ENCODE results near the gene MGAT3. TPM values are rescaled to one million over a fixed set of nuclear protein-coding genes. Genes with fewer than 3 reads are reported as not detected.

MGAT3 gene
- polyA plus RNA-seq, 6 donors from 2014 or later: 0.11 to 2.8 (median 0.45) TPM; not detected in 1

GRCh38 chr22:39431821-39432251, 25.0 kb upstream of the MGAT3 start:
- DNase-seq (no peak), ATAC-seq (ENCODE audit: low read depth in 2 of 2) (no peak)
- Mint-ChIP-seq H3K27ac (no peak overlapping the region), H3K9me3 (no peaks in the 10 kb centered on the region), H3K4me3 (no peak overlapping the region), H3K4me1 (peaks cover 0 to under 1% (median 0%) of the 10 kb centered on the region in 3 donors), H3K36me3 (peaks cover 0 to 7% of the 10 kb centered on the region in 2 donors), H3K27me3 (no peaks in the 10 kb centered on the region)

DNA sequence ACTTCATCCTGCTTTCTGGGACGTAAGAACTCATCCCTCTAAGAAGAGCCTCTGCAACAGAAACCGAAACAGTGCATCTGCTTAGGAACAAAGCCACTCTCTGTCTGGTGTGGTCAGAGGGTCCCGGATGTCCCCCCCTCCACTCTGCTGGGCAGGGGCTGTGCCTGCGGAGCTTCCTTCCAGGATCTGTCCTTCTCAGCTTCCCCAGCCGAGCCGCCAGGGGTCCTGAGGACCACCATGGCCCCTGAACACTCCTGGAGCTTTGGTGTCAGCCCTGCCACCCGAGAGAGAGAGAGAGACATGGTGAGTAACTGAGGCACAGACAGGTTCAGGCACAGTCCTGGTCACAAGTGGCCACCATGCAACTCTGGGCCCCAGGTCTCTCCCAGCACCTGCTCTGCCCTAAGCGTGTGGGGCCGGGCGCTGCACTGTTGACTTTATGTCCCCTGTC, 24.4 kb upstream of the MGAT3 start:
- Mint-ChIP-seq H3K4me3 (no peak overlapping the region), H3K27me3 (no peaks in the 10 kb centered on the region), H3K9me3 (no peaks in the 10 kb centered on the region), H3K4me1 (peaks cover 0 to 6% (median 4%) of the 10 kb centered on the region in 3 donors), H3K27ac (no peak overlapping the region), H3K36me3 (peaks cover 0 to 7% of the 10 kb centered on the region in 2 donors)
- ATAC-seq (ENCODE audit: low read depth in 2 of 2) (no peak), DNase-seq (no peak)

DNA sequence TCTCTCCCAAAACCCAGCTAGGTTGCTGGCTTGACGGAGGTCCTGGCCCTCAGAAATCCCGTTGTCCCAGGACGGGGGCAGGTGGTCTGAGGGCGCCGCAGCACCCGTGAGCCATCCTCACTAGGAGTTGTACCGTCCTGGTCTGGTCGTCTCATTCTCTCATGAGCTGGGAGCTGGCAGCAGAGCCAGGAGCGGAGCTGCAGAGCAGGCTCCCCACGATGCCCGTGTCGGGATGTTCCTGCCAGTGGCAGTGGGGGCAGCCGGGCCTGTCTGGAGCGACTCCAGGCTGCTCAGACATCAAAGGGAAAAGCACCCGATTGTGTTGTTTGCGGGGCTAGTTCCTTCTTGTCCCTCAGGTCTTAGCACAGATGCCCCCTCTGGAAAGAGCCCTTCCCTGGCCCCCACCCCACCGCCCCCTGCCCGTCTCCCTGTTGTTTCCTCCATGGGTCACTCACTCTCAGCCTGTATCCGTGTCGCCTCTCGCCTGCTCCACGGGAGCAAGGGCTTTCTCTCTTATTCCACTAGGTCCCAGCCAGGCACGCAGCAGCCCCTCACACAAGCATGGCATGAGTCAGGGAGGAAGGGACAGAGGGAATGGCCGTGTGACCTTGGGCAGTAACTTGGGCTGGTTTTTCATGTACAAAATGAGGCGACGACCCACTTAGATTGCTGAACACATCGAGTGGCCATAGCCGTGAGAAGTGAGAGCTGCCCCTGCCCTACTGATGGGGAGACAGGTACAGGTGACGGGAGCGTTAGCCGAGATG, 23.2 kb upstream of the MGAT3 start:
- peaks cover 0 to 7% of the 10 kb centered on the region in 2 donors for H3K36me3 Mint-ChIP-seq
- ATAC-seq (ENCODE audit: low read depth in 2 of 2): no peak
- H3K27me3 Mint-ChIP-seq: no peaks in the 10 kb centered on the region
- H3K9me3 Mint-ChIP-seq: no peaks in the 10 kb centered on the region
- no peak overlapping the region for H3K27ac Mint-ChIP-seq
- no peak for DNase-seq
- H3K4me1 Mint-ChIP-seq: peaks cover 3 to 9% (median 7%) of the 10 kb centered on the region in 3 donors
- no peak overlapping the region for H3K4me3 Mint-ChIP-seq

- Mint-ChIP-seq H3K4me1 (peaks cover 8 to 15% (median 11%) of the 10 kb centered on the region in 3 donors), H3K9me3 (no peaks in the 10 kb centered on the region), H3K27me3 (no peaks in the 10 kb centered on the region), H3K4me3 (no peak overlapping the region), H3K27ac (no peak overlapping the region), H3K36me3 (peaks cover 0 to 7% of the 10 kb centered on the region in 2 donors)
- ATAC-seq (ENCODE audit: low read depth in 2 of 2) (no peak), DNase-seq (no peak)
These were observed 22.6 kb upstream of the MGAT3 start for GRCh38 chr22:39434243-39434653.

- H3K36me3 Mint-ChIP-seq: peaks cover 0 to 7% of the 10 kb centered on the region in 2 donors
These were observed 22.1 kb upstream of the MGAT3 start for GRCh38 chr22:39434721-39435120.

DNA sequence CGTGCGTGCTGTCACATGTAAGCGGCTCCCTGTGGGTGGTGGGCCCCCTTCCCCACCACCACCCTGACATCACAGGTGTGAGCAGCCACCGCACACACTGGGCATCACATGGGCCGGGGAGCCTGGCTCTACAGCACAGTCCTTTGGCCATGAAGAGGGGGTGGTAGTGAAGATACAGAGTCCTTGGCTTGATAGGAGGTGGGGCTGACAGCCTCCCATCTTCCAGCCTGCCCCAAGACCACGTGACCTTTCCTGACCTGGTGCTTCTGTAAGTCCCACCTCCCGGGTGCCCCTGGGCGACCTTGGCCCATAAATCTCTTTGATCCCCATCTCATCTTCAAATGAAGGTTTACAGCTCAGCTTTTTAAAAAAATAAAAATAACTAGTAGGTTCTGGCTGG, 21.2 kb upstream of the MGAT3 start:
- peaks cover 11 to 19% (median 14%) of the 10 kb centered on the region in 3 donors for H3K4me1 Mint-ChIP-seq
- no peak for ATAC-seq (ENCODE audit: low read depth in 2 of 2)
- DNase-seq: no peak
- H3K27me3 Mint-ChIP-seq: no peaks in the 10 kb centered on the region
- H3K9me3 Mint-ChIP-seq: no peaks in the 10 kb centered on the region
- no peak overlapping the region for H3K27ac Mint-ChIP-seq
- H3K4me3 Mint-ChIP-seq: no peak overlapping the region
- peaks cover 0 to 7% of the 10 kb centered on the region in 2 donors for H3K36me3 Mint-ChIP-seq

More at GRCh38 chr22:39434721-39435120, 22.1 kb upstream of the MGAT3 start:
- no peak for ATAC-seq (ENCODE audit: low read depth in 2 of 2)
- no peak for DNase-seq
- Mint-ChIP-seq H3K27ac (no peak overlapping the region), H3K4me1 (peaks cover 11 to 19% (median 14%) of the 10 kb centered on the region in 3 donors), H3K27me3 (no peaks in the 10 kb centered on the region), H3K9me3 (no peaks in the 10 kb centered on the region), H3K4me3 (no peak overlapping the region)

- Mint-ChIP-seq H3K4me3 (peak overlapping the region in 2 of 8 donors; percentile 15 to 76), H3K27ac (peak overlapping the region in 1 of 6 donors; percentile 80), H3K9me3 (no peaks in the 10 kb centered on the region), H3K36me3 (peaks cover 0 to 7% of the 10 kb centered on the region in 2 donors), H3K27me3 (no peaks in the 10 kb centered on the region), H3K4me1 (peaks cover 11 to 25% (median 24%) of the 10 kb centered on the region in 3 donors)
- no peak for DNase-seq
- no peak for ATAC-seq (ENCODE audit: low read depth in 2 of 2)
These were observed 18.8 kb upstream of the MGAT3 start for GRCh38 chr22:39437791-39438704.

DNA sequence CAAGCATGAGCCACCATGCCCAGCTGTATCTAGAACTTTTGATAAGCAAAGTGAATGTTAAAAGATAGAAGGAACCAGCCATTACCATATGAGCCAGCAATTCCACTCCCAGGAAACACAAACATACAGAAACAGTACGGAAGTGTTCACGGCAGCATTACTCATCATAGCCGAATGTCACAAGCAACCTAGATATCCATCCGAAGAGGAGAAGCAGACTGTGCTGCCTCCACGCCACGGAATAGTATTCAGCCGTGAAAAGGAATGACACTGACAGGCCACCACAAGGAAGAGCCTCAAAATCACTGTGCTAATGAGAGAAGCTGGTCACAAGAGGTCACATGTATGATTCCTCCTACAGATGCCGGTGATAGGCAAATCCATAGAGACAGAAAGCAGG, 17.6 kb upstream of the MGAT3 start:
- no peaks in the 10 kb centered on the region for H3K36me3 Mint-ChIP-seq
- ATAC-seq (ENCODE audit: low read depth in 2 of 2): no peak

GRCh38 chr22:39443398-39443797, 13.4 kb upstream of the MGAT3 start:
- ATAC-seq (ENCODE audit: low read depth in 2 of 2) (no peak), DNase-seq (no peak)
- H3K27me3 Mint-ChIP-seq: no peaks in the 10 kb centered on the region
- no peaks in the 10 kb centered on the region for H3K36me3 Mint-ChIP-seq
- peaks cover 31 to 54% (median 53%) of the 10 kb centered on the region in 3 donors for H3K4me1 Mint-ChIP-seq
- H3K4me3 Mint-ChIP-seq: peak overlapping the region in 3 of 8 donors; percentile 15 to 43 (median 25)
- H3K27ac Mint-ChIP-seq: no peak overlapping the region
- no peaks in the 10 kb centered on the region for H3K9me3 Mint-ChIP-seq

More for the DNA sequence above, 17.6 kb upstream of the MGAT3 start:
- Mint-ChIP-seq H3K4me3 (peak overlapping the region in 2 of 8 donors; percentile 15 to 22), H3K27me3 (no peaks in the 10 kb centered on the region), H3K9me3 (no peaks in the 10 kb centered on the region), H3K27ac (peak overlapping the region in 3 of 6 donors; percentile 47 to 91 (median 88)), H3K4me1 (peaks cover 13 to 31% (median 24%) of the 10 kb centered on the region in 3 donors)
- DNase-seq: no peak

DNA sequence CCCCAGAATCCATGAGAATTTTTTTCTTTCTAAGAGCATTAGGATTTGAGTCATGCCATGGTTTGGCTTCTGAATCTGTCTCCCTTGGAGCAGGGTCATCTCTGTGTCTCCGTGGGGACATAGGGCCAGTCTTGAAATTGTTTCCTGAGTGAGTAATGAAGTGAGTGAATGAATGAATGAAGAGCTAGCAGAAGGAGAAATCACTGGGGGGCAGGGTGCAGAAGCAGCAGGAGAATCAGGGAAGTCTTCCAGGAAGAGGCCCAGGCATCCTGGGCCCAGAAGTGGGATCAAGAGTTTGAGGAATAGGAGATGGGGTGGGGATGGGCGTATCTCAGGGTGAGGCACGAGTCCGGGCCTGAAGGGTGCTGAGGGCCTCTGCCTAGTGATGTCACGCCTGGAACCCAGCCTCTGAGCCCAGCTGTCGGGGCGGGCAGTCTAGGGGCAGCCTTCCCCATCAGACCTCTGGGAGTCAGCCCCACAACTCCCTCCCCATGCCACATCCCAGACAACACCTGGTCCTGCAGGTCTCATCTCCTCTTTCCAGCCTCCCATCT, 12.5 kb upstream of the MGAT3 start:
- peak overlapping the region in 5 of 6 donors; percentile 7 to 91 (median 67) for H3K27ac Mint-ChIP-seq
- H3K4me3 Mint-ChIP-seq: peak overlapping the region in 2 of 8 donors; percentile 30 to 62
- H3K4me1 Mint-ChIP-seq: peaks cover 32 to 55% (median 54%) of the 10 kb centered on the region in 3 donors
- no peaks in the 10 kb centered on the region for H3K36me3 Mint-ChIP-seq
- H3K9me3 Mint-ChIP-seq: no peaks in the 10 kb centered on the region
- ATAC-seq (ENCODE audit: low read depth in 2 of 2) (no peak), DNase-seq (no peak)
- H3K27me3 Mint-ChIP-seq: no peaks in the 10 kb centered on the region

DNA sequence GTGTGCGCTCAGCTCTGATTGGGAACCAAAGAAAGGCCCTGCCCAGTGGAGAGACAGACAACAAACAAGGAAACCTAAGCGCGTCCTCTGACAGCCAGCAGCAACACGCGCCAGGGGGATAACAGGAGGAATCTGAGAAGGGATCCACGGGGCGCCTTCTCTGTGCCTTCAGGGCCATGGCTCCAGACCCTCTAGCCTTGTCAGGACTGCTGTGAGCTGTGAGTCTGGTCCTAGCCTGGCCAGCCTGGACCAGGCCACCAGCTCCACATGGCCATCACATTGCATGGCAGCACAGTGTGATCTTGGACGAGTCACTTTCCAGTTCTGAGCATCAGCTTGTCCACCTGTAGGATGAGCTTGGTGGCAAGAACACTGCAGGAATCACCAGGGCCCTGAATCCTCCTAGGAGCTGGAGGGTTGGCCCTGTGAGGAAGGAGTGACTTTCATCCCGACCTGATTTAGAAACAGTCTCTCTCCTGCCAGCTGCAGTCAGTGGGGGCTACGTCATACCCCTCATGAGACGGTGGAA, 11.8 kb upstream of the MGAT3 start:
- H3K36me3 Mint-ChIP-seq: no peaks in the 10 kb centered on the region
- peak overlapping the region in 3 of 6 donors; percentile 29 to 88 (median 32) for H3K27ac Mint-ChIP-seq
- DNase-seq: no peak
- peak overlapping the region in 3 of 8 donors; percentile 29 to 62 (median 30) for H3K4me3 Mint-ChIP-seq
- H3K4me1 Mint-ChIP-seq: peaks cover 34 to 59% (median 58%) of the 10 kb centered on the region in 3 donors
- H3K27me3 Mint-ChIP-seq: no peaks in the 10 kb centered on the region
- no peaks in the 10 kb centered on the region for H3K9me3 Mint-ChIP-seq
- ATAC-seq (ENCODE audit: low read depth in 2 of 2): no peak

GRCh38 chr22:39445678-39446077, 11.1 kb upstream of the MGAT3 start:
- no peaks in the 10 kb centered on the region for H3K27me3 Mint-ChIP-seq
- DNase-seq: no peak
- no peaks in the 10 kb centered on the region for H3K9me3 Mint-ChIP-seq
- ATAC-seq (ENCODE audit: low read depth in 2 of 2): no peak
- H3K4me1 Mint-ChIP-seq: peaks cover 39 to 66% (median 64%) of the 10 kb centered on the region in 3 donors
- peak overlapping the region in 2 of 6 donors; percentile 12 to 95 for H3K27ac Mint-ChIP-seq
- no peaks in the 10 kb centered on the region for H3K36me3 Mint-ChIP-seq
- peak overlapping the region in 3 of 8 donors; percentile 30 to 91 (median 37) for H3K4me3 Mint-ChIP-seq

Data from naive B cell (primary cell).